B cell (primary cell): ENCODE data around the gene MAN2B2. TPM values are rescaled to one million over a fixed set of nuclear protein-coding genes. Genes with fewer than 3 reads are reported as not detected.
A peak's percentile ranks its signal among the peaks of the same experiment; 100 is the strongest.

Experiments used
- ATAC-seq: fragments of 200-7000 bp; cut with Tn5 transposase; one replicate; pipeline ENCODE4 v1.10.0; 2021; ENCODE audit warnings: low read depth, mild to moderate bottlenecking, moderate number of reproducible peaks, moderate library complexity
- CTCF ChIA-PET: fragments of 350-600 bp; sonication (Branson Sonifier 250); formaldehyde crosslinking; loops from one replicate; lab custom pipeline; 2021; ENCODE audit warnings: antibody characterized with exemption, inconsistent platforms; lab: Charles Lee
- POLR2A ChIA-PET: fragments of 350-600 bp; sonication (Branson Sonifier 250); formaldehyde crosslinking; loops from one replicate; lab custom pipeline; 2021; ENCODE audit warnings: antibody characterized with exemption; lab: Charles Lee
- DNase-seq: peaks from one replicate; pipeline ENCODE4 v3.0.0; 2013
- H2AFZ ChIP-seq: 2 replicates; pipeline ENCODE4 v1.6.1; 2012; ENCODE audit warnings: mild to moderate bottlenecking, low read depth, low read length; ENCODE audit not compliant: insufficient read depth, poor library complexity, severe bottlenecking
- H3K27ac ChIP-seq, 2 donors: 1 replicate in 1 of 2; 2 replicates in 1 of 2; pipeline ENCODE4 v1.5.1; 2012 to 2013; ENCODE audit warnings: low read length in 2 of 2, mild to moderate bottlenecking in 2 of 2, moderate library complexity in 1 of 2
- H3K27me3 ChIP-seq, 4 experiments: fragments of 200-600 bp in 1 of 4; sonication (generic) in 1 of 4; replicated peaks in 1 of 4; 1 replicate in 2 of 4; 2 replicates in 2 of 4; pipeline versions ENCODE4 v1.6.1 to v1.7.0; 2013 to 2016; ENCODE audit warnings: low read length in 3 of 4, mild to moderate bottlenecking in 2 of 4, mixed read lengths in 1 of 4, moderate library complexity in 1 of 4; ENCODE audit not compliant: insufficient read depth in 4 of 4, control insufficient read depth in 3 of 4; ENCODE audit errors: control extremely low read depth in 1 of 4
- H3K36me3 ChIP-seq, 2 experiments: replicated peaks in 1 of 2; 1 replicate in 1 of 2; 2 replicates in 1 of 2; pipeline versions ENCODE4 v1.6.1 to v1.7.1; 2013; ENCODE audit warnings: low read length in 1 of 2; ENCODE audit not compliant: insufficient read depth in 2 of 2, control insufficient read depth in 1 of 2; ENCODE audit errors: control extremely low read depth in 1 of 2, extremely low read depth in 1 of 2
- H3K4me1 ChIP-seq, 2 donors: fragments of 200-600 bp in 1 of 2; sonication (generic) in 1 of 2; 1 replicate in 1 of 2; 2 replicates in 1 of 2; pipeline versions ENCODE4 v1.5.1 to v1.6.1; 2013 to 2017; ENCODE audit warnings: low read length in 2 of 2; ENCODE audit not compliant: control insufficient read depth in 2 of 2, insufficient read depth in 2 of 2
- H3K4me2 ChIP-seq: replicated peaks from 2 replicates; pipeline ENCODE3; 2012; ENCODE audit warnings: mild to moderate bottlenecking, low read depth, low read length; ENCODE audit not compliant: poor library complexity, severe bottlenecking
- H3K4me3 ChIP-seq, 5 experiments: fragments of 200-600 bp in 1 of 5; sonication (generic) in 1 of 5; 1 replicate in 3 of 5; 2 replicates in 2 of 5; pipeline versions ENCODE4 v1.5.1 to v1.7.0; 2011 to 2016; ENCODE audit warnings: low read length in 4 of 5, mild to moderate bottlenecking in 4 of 5, low read depth in 2 of 5, control low read depth in 1 of 5, moderate library complexity in 1 of 5; ENCODE audit not compliant: insufficient read depth in 1 of 5; ENCODE audit errors: control extremely low read depth in 1 of 5, extremely low read depth in 1 of 5
- H3K79me2 ChIP-seq: fragments of 200-600 bp; sonication (generic); one replicate; pipeline ENCODE4 v1.6.0; 2016; ENCODE audit warnings: low read length; ENCODE audit not compliant: control insufficient read depth, insufficient read depth
- H3K9ac ChIP-seq: fragments of 200-600 bp; sonication (generic); 2 replicates; pipeline ENCODE4 v1.6.1; 2017; ENCODE audit warnings: mild to moderate bottlenecking, low read length, moderate library complexity
- H3K9me3 ChIP-seq, 3 donors: one replicate each; pipeline versions ENCODE4 v1.6.1 to v1.7.1; 2013; ENCODE audit warnings: low read length in 2 of 3; ENCODE audit not compliant: control insufficient read depth in 2 of 3, insufficient read depth in 1 of 3; ENCODE audit errors: control extremely low read depth in 1 of 3
- H4K20me1 ChIP-seq: 2 replicates; pipeline ENCODE4 v1.6.0; 2012; ENCODE audit warnings: mild to moderate bottlenecking, low read length; ENCODE audit not compliant: insufficient read depth, control insufficient read depth, poor library complexity, severe bottlenecking
- H3K27ac Mint-ChIP-seq: one replicate; pipeline ENCODE4 v1.8.0; 2021; ENCODE audit warnings: mixed read lengths
- H3K27me3 Mint-ChIP-seq: one replicate; pipeline ENCODE4 v1.8.0; 2021; ENCODE audit warnings: mixed read lengths
- H3K4me1 Mint-ChIP-seq: one replicate; pipeline ENCODE4 v1.8.0; 2021; ENCODE audit warnings: mixed read lengths
- H3K4me3 Mint-ChIP-seq: one replicate; pipeline ENCODE4 v1.8.0; 2021; ENCODE audit warnings: mixed read lengths
- H3K9me3 Mint-ChIP-seq: one replicate; pipeline ENCODE4 v1.8.0; 2022; ENCODE audit warnings: mixed read lengths; ENCODE audit not compliant: insufficient read depth
- EZH2 ChIP-seq: IDR thresholded peaks from 2 replicates; pipeline ENCODE4 v1.6.1; 2012; ENCODE audit warnings: borderline replicate concordance, low read depth, mild to moderate bottlenecking, moderate library complexity, low read length; ENCODE audit not compliant: insufficient read depth, poor library complexity, severe bottlenecking
- WGBS: methylation state at CpG from one replicate; pipeline ENCODE4 v1.1.5; 2013; ENCODE audit warnings: missing lambda C conversion rate; ENCODE audit not compliant: insufficient coverage; 5-methylcytosine and 5-hydroxymethylcytosine counted together
- intact Hi-C: fragments of 100-400 bp; cut with micrococcal nuclease; formaldehyde crosslinking; loops from one replicate; pipeline ENCODE4 v1.10.0; 2022
- polyA plus RNA-seq: library from polyadenylated mRNA; depleted of rRNA; stranded (reverse); fragments of >200 nt; gene quantifications from 2 replicates; pipeline ENCODE4 v1.2.3, GENCODE V29; 2012
- total RNA-seq, 2 donors: library from RNA; stranded (reverse); fragments of 120-200 nt in 1 of 2; gene quantifications; 1 replicate in 1 of 2; 2 replicates in 1 of 2; pipeline versions ENCODE4 v1.2.3 to v1.2.4, GENCODE V29; 2013 to 2022
- TF ChIP-seq, protein P1 (sequence below): fragments of 200-600 bp; IDR thresholded peaks from one replicate; pipeline ENCODE4 v1.8.0; 2022; ENCODE audit warnings: antibody characterized with exemption, mild to moderate bottlenecking

MAN2B2 gene
- total and polyA plus RNA-seq, 2 donors (not counting 1 experiment from before 2014, with no cell fraction given), result 35.0 to 37.0 TPM

- Histone ChIP-seq H3K79me2 (peaks cover 62% of the 10 kb centered on the region), H3K9me3 (peaks cover 0 to 3% (median 0%) of the 10 kb centered on the region in 3 donors), H3K36me3 (peaks cover 3 to 18% of the 10 kb centered on the region in 2 experiments), H3K4me2 (peak overlapping the region; percentile 98), H3K9ac (peak overlapping the region; percentile 99), H4K20me1 (peaks cover 13% of the 10 kb centered on the region), H3K27ac (peak overlapping the region; percentile 95 to 96), H2AFZ (no peak overlapping the region), H3K4me3 (peak overlapping the region; percentile 83 to 99 (median 96)), H3K4me1 (peaks cover 17 to 25% of the 10 kb centered on the region in 2 donors), H3K27me3 (no peaks in the 10 kb centered on the region)
- peak overlapping the region; percentile 98 for H3K27ac Mint-ChIP-seq
- TF ChIP-seq, protein P1, sequence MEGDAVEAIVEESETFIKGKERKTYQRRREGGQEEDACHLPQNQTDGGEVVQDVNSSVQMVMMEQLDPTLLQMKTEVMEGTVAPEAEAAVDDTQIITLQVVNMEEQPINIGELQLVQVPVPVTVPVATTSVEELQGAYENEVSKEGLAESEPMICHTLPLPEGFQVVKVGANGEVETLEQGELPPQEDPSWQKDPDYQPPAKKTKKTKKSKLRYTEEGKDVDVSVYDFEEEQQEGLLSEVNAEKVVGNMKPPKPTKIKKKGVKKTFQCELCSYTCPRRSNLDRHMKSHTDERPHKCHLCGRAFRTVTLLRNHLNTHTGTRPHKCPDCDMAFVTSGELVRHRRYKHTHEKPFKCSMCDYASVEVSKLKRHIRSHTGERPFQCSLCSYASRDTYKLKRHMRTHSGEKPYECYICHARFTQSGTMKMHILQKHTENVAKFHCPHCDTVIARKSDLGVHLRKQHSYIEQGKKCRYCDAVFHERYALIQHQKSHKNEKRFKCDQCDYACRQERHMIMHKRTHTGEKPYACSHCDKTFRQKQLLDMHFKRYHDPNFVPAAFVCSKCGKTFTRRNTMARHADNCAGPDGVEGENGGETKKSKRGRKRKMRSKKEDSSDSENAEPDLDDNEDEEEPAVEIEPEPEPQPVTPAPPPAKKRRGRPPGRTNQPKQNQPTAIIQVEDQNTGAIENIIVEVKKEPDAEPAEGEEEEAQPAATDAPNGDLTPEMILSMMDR, result no peak
- no peak for TF ChIP-seq EZH2
- H3K27me3 Mint-ChIP-seq, result no peaks in the 10 kb centered on the region
- intact Hi-C loops, result no loop called here
- H3K4me3 Mint-ChIP-seq, result peak overlapping the region; percentile 99
- no peaks in the 10 kb centered on the region for H3K9me3 Mint-ChIP-seq
- peaks cover 33% of the 10 kb centered on the region for H3K4me1 Mint-ChIP-seq
- POLR2A ChIA-PET, result interaction anchor here (0.6 to 2.7 kb wide), 4 partner anchors 10 to 323 kb away, joined by 3 to 23 read pairs (median 12); partner anchors contain the start of gene BLOC1S4
- DNase-seq, result no peak
- 72% methylated on average over 5 of the region's 5 CpGs for WGBS
- ATAC-seq, result no peak
- CTCF ChIA-PET, result interaction anchor here (1.7 kb wide), 1 partner anchor 74 kb away, joined by 4 read pairs; the partner anchor contains the start of gene BLOC1S4
Observed at GRCh38 chr4:6641971-6642320, 67.0 kb downstream of the MAN2B2 start.

- no peak overlapping the region for H2AFZ ChIP-seq
- no peak overlapping the region for H3K9ac ChIP-seq
- 100% methylated on average over 1 of the region's 8 CpGs for WGBS
- TF ChIP-seq, protein P1, result no peak
- TF ChIP-seq EZH2, result no peak
- no peak overlapping the region for H3K4me3 ChIP-seq
- intact Hi-C loops, result no loop called here
- peak overlapping the region; percentile 61 for H3K27ac Mint-ChIP-seq
- no peak overlapping the region for H3K4me2 ChIP-seq
- peaks cover 17 to 25% of the 10 kb centered on the region in 2 donors for H3K4me1 ChIP-seq
- H4K20me1 ChIP-seq, result peaks cover 13% of the 10 kb centered on the region
- DNase-seq (no peak), ATAC-seq (no peak)
- POLR2A ChIA-PET, result interaction anchor here (0.6 kb wide), 2 partner anchors 66 to 73 kb away, joined by 3 to 5 read pairs; partner anchors contain the start of gene MRFAP1L1
- H3K27me3 ChIP-seq, result no peaks in the 10 kb centered on the region
- H3K9me3 ChIP-seq, result peaks cover 0 to 3% (median 0%) of the 10 kb centered on the region in 3 donors
- peaks cover 3 to 18% of the 10 kb centered on the region in 2 experiments for H3K36me3 ChIP-seq
- CTCF ChIA-PET, result no interaction called here
- peaks cover 74% of the 10 kb centered on the region for H3K79me2 ChIP-seq
- no peaks in the 10 kb centered on the region for H3K27me3 Mint-ChIP-seq
- peak overlapping the region in 1 of 2 donors; percentile 8 for H3K27ac ChIP-seq
- peaks cover 33% of the 10 kb centered on the region for H3K4me1 Mint-ChIP-seq
- no peak overlapping the region for H3K4me3 Mint-ChIP-seq
- H3K9me3 Mint-ChIP-seq, result no peaks in the 10 kb centered on the region
Observed at GRCh38 chr4:6643141-6643847, 68.3 kb downstream of the MAN2B2 start.
